ENCODE data around the gene GEN1.
"Not testable (repeated sequence)": the region's sequence is repeated elsewhere in the genome, so short reads cannot be mapped to it uniquely, and the experiment has no call there.

GEN1 gene

DNA sequence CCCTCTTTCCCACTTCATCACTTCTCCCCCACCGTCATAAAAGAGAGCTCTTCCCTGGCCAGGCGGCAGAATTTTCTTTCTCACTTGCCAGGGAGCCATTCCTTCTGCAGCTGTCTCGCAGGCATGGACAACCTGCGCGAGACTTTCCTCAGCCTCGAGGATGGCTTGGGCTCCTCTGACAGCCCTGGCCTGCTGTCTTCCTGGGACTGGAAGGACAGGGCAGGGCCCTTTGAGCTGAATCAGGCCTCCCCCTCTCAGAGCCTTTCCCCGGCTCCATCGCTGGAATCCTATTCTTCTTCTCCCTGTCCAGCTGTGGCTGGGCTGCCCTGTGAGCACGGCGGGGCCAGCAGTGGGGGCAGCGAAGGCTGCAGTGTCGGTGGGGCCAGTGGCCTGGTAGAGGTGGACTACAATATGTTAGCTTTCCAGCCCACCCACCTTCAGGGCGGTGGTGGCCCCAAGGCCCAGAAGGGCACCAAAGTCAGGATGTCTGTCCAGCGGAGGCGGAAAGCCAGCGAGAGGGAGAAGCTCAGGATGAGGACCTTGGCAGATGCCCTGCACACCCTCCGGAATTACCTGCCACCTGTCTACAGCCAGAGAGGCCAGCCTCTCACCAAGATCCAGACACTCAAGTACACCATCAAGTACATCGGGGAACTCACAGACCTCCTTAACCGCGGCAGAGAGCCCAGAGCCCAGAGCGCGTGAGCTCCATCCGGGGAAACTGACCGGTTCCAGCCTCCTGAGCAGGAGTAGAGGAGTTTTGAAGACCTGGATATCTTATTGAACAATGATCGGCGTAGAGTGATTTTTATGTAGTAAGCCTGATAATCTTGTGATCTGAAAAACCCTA lies 62.7 kb downstream of the GEN1 start, which contains the start of gene MSGN1:
Gene MSGN1, plus strand, starts transcription at position 65 of the 850 bp plus-strand sequence. Its CDS starts 59 bp downstream, at position 124.
- H3K4me3 ChIP-seq (ENCODE audit: control insufficient read depth, low read depth, low read length), result no peak within 1 kb of the TSS
- TF ChIP-seq, protein P1, sequence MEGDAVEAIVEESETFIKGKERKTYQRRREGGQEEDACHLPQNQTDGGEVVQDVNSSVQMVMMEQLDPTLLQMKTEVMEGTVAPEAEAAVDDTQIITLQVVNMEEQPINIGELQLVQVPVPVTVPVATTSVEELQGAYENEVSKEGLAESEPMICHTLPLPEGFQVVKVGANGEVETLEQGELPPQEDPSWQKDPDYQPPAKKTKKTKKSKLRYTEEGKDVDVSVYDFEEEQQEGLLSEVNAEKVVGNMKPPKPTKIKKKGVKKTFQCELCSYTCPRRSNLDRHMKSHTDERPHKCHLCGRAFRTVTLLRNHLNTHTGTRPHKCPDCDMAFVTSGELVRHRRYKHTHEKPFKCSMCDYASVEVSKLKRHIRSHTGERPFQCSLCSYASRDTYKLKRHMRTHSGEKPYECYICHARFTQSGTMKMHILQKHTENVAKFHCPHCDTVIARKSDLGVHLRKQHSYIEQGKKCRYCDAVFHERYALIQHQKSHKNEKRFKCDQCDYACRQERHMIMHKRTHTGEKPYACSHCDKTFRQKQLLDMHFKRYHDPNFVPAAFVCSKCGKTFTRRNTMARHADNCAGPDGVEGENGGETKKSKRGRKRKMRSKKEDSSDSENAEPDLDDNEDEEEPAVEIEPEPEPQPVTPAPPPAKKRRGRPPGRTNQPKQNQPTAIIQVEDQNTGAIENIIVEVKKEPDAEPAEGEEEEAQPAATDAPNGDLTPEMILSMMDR (IDR thresholded peaks at IDR 0.05; ENCODE audit: control insufficient read depth, insufficient read depth, low read depth, low read length, missing control alignments), result no peak
- no peak for DNase-seq (ENCODE audit: low read depth)

DNA sequence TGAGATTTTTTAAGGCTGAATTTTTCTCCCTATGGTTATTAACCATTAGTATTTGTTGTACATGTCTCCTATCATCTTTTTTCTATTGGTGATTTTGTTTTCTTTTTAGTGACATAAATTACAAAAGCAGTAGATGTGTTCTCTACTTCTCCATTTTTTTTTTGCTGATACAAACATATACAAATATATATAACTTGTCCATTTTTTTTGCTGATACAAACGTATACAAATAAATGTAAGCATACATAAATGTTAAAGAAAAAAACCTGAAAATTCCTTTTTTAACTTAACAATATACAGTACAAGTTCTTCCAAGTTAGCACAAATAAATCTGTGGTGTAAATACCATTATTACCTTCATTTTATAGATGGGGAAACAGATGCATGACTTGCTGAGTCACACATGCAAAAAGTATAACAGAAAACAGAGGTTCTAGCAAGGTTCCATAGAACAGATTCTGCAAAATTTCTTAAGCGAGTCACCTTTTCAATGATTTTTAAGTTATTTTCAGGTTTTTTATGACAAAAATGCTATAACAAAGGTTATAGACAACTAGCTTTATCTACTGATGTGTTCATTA lies 64.4 kb downstream of the GEN1 start:
- TF ChIP-seq, protein P1 (IDR thresholded peaks at IDR 0.05; ENCODE audit: control insufficient read depth, insufficient read depth, low read depth, low read length, missing control alignments), result no peak
- no peak overlapping the region for H3K4me3 ChIP-seq (ENCODE audit: control insufficient read depth, low read depth, low read length)
- no peak for DNase-seq (ENCODE audit: low read depth)

DNA sequence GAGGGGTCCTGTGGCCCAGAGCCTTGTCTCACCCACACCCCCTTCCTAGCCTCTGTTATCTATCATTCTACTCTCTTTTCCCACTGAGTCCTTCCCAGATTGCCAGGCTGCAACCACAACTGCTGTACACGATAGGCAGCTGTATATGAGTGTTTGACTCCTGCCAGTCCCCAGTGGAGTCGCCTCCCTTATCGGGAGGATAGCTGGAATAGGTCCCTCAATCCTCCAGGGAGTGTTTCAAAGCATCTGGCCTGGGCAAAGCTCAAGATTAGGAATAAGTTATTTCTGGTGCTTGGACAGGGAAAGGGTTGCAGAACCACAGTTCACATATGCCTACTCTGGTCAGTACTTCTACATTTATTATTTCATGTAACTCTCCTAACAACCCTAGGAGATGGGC lies 67.1 kb downstream of the GEN1 start:
- DNase-seq (ENCODE audit: low read depth), result no peak
- H3K4me3 ChIP-seq (ENCODE audit: control insufficient read depth, low read depth, low read length), result no peak overlapping the region
- TF ChIP-seq, protein P1 (IDR thresholded peaks at IDR 0.05; ENCODE audit: control insufficient read depth, insufficient read depth, low read depth, low read length, missing control alignments), result no peak

DNA sequence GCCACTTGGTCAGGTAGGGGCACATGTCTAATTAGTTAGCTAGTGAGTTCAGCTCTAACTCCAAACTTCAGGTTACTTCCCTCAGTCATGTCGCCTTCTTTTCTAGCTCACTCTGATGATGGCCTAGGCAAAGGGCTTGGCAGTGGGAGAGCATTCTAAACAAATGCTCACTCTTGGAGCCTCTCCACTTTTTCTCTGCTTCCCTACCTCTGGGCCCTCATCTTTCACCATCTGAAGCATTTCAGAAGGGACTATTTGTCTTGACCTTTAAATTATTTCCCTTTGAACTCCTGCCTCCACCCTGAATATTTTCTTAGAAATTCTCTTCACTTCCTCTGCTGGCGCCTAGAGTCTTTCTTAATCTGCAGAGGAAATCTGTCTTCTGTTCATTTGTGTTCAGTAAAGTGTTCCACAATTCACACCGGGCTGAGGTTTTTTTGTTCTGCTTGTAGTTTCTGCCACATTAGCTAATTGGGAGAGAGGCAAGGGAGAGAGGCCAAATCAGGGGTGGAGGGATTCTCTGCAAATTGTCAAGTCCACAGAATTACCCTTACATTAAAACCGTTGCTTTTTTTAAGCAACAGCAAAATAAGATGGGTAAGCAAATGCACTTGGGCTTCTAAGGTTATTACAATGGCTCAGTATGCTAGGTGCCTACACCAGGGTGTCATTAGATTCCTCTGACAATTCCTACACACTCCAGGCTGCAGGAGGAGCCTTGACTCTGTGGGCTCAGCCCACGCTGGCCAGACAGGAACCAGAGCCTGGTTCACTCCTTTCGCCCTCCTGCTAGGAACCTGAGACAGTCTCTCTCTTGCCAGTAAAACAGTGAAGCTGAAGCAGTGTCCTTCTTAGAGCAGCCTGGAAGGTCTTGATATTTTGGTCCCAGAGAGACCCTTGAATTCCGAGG lies 67.9 kb downstream of the GEN1 start:
- DNase-seq (ENCODE audit: low read depth), result no peak
- no peak overlapping the region for H3K4me3 ChIP-seq (ENCODE audit: control insufficient read depth, low read depth, low read length)

DNA sequence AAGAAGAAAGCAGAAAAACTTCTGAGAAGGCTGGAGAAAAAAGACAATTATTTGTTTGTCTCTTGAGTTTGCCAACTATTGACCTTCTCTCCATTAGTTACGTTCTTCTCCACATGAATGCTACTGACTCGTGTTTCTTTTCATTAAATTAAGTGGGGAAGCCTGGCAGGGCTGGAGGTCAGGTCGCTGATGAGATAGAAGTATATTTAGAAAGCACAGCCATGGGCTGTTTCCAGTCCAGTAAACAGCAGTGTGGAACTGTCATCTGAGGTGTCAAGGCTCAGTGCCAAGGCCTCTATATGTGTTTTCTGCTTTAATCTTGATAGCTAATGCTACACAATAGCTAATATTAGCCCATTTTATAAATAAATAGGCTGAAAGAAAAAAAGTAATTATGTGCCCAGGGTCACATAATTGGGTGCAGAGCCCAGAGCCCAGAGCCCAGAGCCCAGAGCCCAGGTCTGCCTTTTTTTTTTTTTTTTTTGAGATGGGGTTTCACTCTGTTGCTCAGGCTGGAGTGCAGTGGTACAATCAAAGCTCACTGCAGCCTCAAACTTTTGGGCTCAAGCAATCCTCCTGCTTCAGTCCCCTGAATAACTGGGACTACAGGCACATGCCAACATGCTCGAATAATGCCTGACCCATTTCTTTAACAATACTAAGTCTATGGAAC lies 68.6 kb downstream of the GEN1 start:
- no peak overlapping the region for H3K4me3 ChIP-seq (ENCODE audit: control insufficient read depth, low read depth, low read length)
- TF ChIP-seq, protein P1 (IDR thresholded peaks at IDR 0.05; ENCODE audit: control insufficient read depth, insufficient read depth, low read depth, low read length, missing control alignments), result no peak
- no peak for DNase-seq (ENCODE audit: low read depth)

More for the DNA sequence above, 67.9 kb downstream of the GEN1 start:
- TF ChIP-seq, protein P1 (IDR thresholded peaks at IDR 0.05; ENCODE audit: control insufficient read depth, insufficient read depth, low read depth, low read length, missing control alignments), result no peak

DNA sequence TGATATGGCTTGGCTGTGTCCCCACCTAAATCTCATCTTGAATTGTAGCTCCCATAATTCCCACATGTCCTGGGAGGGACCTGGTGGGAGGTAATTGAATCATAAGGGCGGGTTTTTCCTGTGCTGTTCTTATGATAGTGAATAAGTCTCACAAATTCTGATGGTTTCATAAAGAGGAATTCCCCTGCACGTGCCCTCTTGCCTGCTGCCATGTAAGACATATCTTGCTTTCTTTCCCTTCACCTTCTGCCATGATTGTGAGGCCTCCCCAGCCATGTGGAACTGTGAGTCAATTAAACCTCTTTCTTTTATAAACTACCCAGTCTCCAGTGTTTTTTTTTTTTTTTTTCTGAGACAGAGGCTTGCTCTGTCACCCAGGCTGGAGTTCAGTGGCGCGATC lies 69.7 kb downstream of the GEN1 start:
- H3K4me3 ChIP-seq (ENCODE audit: control insufficient read depth, low read depth, low read length); DNase-seq (ENCODE audit: low read depth): not testable (repeated sequence)

All from AG09309 (cell line).